Activated T-cell treated with anti-CD3 and anti-CD28 coated beads for 24 hours (primary cell): ENCODE results near the gene PHF21B.

Source experiments
- DNase-seq: peaks from one replicate; pipeline ENCODE4 v3.0.0-alpha.2; 2020; ENCODE audit warnings: low read depth

Gene PHF21B

DNA sequence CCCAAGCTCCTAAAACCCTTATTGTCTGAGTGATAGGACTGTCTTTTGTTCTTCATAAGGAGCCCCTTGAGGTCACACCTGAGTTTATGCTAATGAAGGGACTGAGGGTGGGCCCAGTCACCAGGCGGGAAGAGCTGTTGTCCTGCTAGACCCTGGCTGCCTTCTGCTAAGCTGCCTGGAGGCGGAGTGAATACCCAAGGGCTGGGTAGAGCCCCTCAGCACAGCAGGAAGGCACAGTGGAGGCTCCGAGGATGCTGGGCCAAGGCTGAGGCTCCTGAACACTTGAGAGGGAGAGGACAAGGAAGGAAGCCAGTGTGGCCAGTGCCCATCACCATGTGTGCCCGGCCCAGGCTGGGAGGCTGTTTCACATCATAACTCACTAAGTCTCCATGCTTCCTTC, 4.8 kb upstream of the PHF21B start:
- no peak for DNase-seq

DNA sequence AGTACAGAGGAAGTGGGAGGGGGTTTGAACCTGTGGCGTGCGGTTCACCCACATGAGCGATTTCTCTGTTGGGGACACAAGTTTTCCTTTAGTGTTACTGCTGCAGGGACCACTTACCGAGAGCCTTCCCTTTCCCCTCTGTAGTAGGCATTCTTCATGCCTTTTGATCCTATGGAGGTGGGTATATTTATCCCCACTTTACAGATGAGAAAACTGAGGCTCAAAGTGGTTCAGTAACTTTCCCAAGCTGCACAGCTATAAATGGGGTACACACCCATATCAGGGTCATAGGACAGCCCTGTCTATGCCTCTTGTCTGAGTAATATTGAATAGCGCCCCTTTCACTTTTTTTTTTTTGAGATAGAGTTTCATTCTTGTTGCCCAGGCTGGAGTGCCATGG, 3.3 kb upstream of the PHF21B start:
- DNase-seq = no peak

GRCh38 chr22:45010532-45010900, 711 bp upstream of the PHF21B start:
- no peak for DNase-seq

GRCh38 chr22:45008751-45009605, 827 bp downstream of the PHF21B start:
- no peak for DNase-seq

- DNase-seq = no peak
Measured at GRCh38 chr22:45008186-45008681, 1.6 kb downstream of the PHF21B start.

GRCh38 chr22:45007391-45008185, 2.2 kb downstream of the PHF21B start:
- DNase-seq = no peak

GRCh38 chr22:45006964-45007390, 2.8 kb downstream of the PHF21B start:
- DNase-seq = no peak

DNA sequence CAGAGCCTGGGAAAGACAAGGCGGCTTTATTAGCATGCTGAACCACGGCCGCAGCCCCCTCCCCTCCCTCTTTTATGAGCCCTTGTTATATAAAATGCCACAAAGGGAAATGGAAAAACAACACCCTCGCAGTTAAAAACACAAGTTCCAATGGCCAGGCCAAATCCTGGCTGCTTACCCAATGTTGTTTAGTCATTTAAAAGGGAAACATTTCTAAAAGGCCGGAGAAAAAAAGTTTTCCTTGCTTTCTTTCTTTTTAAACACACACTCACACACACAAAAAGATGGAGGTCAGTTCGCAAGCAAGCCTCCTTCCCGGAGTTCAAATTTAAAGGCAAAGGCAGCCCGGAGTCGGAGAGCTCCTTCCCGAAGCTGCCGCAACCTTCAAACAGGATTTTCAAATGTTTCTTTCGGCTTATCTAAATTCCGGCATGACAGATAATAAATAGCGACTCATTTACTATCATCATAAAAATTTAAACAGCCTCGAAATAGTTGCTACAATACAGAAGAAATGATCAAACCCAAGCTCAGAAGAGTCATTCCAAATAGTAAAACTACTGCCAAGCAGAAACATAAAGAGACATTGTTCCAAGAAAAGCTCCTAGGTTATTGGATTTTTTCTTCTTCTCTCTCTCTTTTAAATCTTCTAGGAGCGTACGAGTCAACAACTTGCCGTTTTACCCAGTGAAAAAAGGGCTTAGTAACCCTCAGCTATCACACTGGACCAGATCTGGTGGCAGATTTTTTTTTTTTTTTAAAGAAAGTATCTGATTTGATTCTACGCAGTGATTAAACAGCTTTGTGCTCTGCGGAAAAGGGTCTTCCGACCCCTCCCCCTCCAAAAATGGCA, 3.5 kb downstream of the PHF21B start:
- DNase-seq = no peak

- no peak for DNase-seq
Measured at GRCh38 chr22:45001653-45002052, 8.2 kb downstream of the PHF21B start.

GRCh38 chr22:45000330-45000729, 9.5 kb downstream of the PHF21B start:
- DNase-seq = no peak

DNA sequence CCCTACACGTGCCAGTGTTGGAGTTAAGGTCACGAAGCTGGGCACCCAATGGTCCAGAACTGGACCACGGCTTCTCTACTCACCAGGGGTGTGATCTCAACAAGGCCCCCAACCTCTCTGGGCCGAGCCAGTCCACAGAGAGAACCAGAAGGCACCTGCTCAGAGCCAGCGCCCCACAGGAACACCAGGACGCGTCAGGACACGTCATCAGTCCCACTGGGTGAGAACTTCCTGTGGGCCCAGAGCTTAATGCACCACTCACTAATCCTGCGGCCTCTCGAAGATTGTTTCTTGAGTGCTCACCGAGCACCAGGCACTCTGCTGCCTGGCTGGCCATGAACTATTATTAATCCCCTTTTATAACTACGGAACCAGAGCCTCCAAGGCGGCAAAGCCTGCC, 10.1 kb downstream of the PHF21B start:
- DNase-seq = no peak

DNA sequence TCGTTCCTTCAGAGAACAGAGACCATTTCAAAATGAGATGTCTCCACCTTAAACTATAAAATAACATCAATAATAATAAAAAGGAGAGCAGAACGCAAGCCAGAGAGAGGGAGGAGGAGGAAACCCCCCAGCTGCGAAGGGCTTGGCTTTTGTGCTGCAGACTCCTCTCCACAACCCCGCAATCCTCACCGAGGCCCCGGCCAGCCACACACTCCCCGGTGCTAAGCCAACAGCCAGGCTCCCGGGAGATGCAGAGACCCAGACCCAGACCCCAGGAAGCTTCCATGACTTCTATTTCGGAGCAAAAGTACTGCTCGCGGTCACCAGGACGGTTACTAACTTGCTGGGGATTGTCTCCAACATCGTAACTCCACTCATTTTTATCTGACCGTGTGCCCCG, 10.6 kb downstream of the PHF21B start:
- DNase-seq = no peak

- no peak for DNase-seq
Measured at GRCh38 chr22:44998296-44998695, 11.5 kb downstream of the PHF21B start.

DNA sequence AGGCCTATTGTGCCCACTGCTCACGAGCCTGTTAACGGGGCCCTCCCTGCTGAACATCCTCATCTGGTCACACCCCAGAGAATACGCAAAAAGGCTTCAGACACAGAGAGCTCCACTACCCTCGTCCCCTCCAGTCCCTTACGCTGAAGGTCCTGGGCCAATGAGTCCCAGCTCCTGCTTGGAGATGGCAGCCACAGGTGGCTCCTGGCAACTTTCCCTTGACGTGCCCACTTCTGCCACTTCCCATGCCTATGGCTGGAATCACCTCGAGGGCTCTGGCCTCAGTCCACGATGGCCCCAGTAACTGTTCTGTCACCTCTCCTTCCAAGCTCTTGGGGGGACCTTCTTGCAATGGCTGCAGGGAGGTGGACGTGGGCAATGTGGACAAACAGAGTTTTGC, 12.7 kb downstream of the PHF21B start:
- no peak for DNase-seq

DNA sequence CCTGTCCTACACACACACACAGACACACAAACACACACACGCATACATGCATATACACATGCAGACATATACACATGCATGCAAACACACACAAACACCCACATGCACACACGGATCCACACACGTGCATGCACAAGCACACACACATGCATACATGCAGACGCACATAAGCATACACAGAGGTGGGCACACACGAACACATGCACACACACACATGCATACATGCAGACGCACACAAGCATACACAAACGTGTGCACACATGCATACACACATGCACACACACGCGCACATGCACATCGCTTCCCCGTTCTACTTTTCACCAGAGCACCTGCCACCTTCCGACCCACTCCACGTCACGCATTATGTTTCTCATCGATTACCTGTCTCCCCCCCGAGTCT, 13.2 kb downstream of the PHF21B start:
- no peak for DNase-seq

- DNase-seq = no peak
Measured at GRCh38 chr22:44996120-44996519, 13.7 kb downstream of the PHF21B start.

GRCh38 chr22:44995715-44996114, 14.1 kb downstream of the PHF21B start:
- DNase-seq = no peak

DNA sequence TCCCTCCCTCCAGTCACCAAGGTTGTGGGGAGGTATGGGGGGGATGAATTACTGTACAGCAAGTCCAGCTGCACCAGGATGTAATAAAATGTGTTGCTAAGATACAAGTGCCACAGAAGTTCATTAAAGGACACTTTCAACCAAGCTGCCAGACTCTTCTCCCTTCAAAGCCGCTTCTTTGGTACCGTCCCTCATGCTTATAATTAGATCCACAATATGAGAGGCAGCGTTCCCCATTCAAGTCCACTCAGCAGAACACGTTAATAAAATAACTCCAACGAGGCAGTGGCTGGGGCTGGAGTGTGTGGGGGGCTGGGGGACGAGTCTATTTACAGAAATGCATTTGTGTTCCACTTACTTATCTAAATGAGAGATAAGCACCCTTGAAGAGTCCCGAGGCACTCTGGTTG, 14.7 kb downstream of the PHF21B start:
- no peak for DNase-seq

- no peak for DNase-seq
Measured at GRCh38 chr22:44994399-44995104, 15.3 kb downstream of the PHF21B start.

DNA sequence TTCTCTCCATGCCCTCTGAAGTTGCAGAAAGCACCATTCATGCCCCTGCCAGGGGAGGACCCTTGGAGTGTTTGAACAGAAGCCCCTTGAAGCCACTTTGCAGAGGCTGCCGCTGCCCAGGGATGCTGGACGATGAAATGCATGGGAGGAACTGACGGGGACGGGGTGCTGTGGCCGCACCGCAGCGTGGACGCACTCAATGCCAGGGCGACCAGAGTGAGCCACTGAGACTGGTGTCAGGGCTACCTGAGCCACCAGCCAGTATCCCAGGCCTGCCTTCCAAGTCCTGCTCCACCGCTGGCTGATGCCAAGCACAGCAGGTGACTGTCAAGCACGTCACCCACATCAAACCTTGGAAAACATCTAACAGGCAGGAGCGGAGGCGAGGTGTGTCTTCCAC, 17.6 kb downstream of the PHF21B start:
- DNase-seq = no peak

DNA sequence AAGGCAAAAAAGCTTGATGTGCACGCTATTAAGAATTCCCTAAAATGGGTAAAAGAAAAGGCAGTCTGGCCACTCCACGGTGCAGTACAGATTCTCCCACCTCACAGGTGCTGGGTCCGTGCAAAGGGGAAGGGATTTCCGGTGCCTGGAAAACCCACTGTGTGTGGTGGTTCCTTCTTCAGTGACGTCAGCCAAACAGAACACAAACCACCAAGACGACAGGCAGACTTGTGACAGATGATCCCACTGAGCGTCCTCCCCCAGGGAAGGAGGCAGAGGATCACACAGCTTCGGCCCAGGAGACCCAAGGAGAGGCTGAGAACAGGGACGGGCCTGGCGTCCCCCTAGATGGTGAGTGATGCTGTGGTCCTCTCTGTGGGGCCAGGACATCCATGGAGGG, 18.6 kb downstream of the PHF21B start:
- DNase-seq = no peak

- DNase-seq = no peak
Measured at GRCh38 chr22:44990810-44991209, 19.0 kb downstream of the PHF21B start.
